BJ (cell line): ENCODE measurements around the gene VASN. TPM values are rescaled to one million over a fixed set of nuclear protein-coding genes. Genes with fewer than 3 reads are reported as not detected.
"Not testable (repeated sequence)": the region's sequence is repeated elsewhere in the genome, so short reads cannot be mapped to it uniquely, and the experiment has no call there.

Source experiments
- CTCF ChIA-PET: fragments of 350-600 bp; formaldehyde crosslinking; extraction: SDS; loops from one replicate; lab custom pipeline; 2021; ENCODE audit warnings: antibody characterized with exemption, inconsistent platforms; lab: Yijun Ruan, JAX
- POLR2A ChIA-PET: fragments of 300-600 bp; sonication (Branson Sonifier 250); formaldehyde crosslinking; extraction: SDS; loops from one replicate; lab custom pipeline; 2021; ENCODE audit warnings: antibody characterized with exemption; lab: Charles Lee
- DNase-seq: peaks from one replicate; pipeline ENCODE4 v3.0.0-alpha.2; 2011; ENCODE audit warnings: low read depth
- H3K27me3 ChIP-seq: 2 replicates; pipeline ENCODE4 v1.6.0; 2011; ENCODE audit warnings: low read length; ENCODE audit not compliant: control insufficient read depth, insufficient read depth
- H3K36me3 ChIP-seq: 2 replicates; pipeline ENCODE4 v1.5.1; 2011; ENCODE audit warnings: low read length; ENCODE audit not compliant: control insufficient read depth, insufficient read depth
- H3K4me3 ChIP-seq: 2 replicates; pipeline ENCODE4 v1.5.1; 2011; ENCODE audit warnings: low read depth, mild to moderate bottlenecking, control low read depth, low read length
- CTCF ChIP-seq: IDR thresholded peaks from 2 replicates; pipeline ENCODE4 v1.5.1; 2011; ENCODE audit warnings: low read depth, mild to moderate bottlenecking, control low read depth, inconsistent platforms, low read length, moderate library complexity; ENCODE audit not compliant: insufficient read depth
- polyA plus RNA-seq: library from polyadenylated mRNA; depleted of rRNA; stranded (reverse); fragments of >200 nt; gene quantifications from 2 replicates; pipeline ENCODE4 v1.2.3, GENCODE V29; 2011

VASN gene
- polyA plus RNA-seq, 1 experiment = 71.6 TPM

- no peaks in the 10 kb centered on the region for H3K27me3 ChIP-seq
- DNase-seq = no peak
- H3K4me3 ChIP-seq = no peak overlapping the region
- ChIA-PET POLR2A (interaction anchor here (1.0 kb wide), 2 partner anchors 18 to 19 kb away, joined by 3 read pairs; no protein-coding TSS in a partner anchor), CTCF (interaction anchor here (0.7 to 10.3 kb wide), 12 partner anchors 11 to 214 kb away, joined by 3 to 120 read pairs (median 4); partner anchors contain the start of genes PAM16 and VASN)
- no peak for TF ChIP-seq CTCF
- H3K36me3 ChIP-seq = peaks cover 5% of the 10 kb centered on the region
Observed at GRCh38 chr16:4392382-4393239, 21.0 kb downstream of the VASN start.

- DNase-seq = no peak
- H3K27me3 ChIP-seq = no peaks in the 10 kb centered on the region
- ChIA-PET CTCF (interaction anchor here (0.7 to 10.3 kb wide), 10 partner anchors 11 to 214 kb away, joined by 3 to 120 read pairs (median 6); partner anchors contain the start of gene VASN), POLR2A (interaction anchor here (1.0 kb wide), 1 partner anchor 17 kb away, joined by 3 read pairs; no protein-coding TSS in a partner anchor)
- no peak for TF ChIP-seq CTCF
- H3K4me3 ChIP-seq = no peak overlapping the region
- H3K36me3 ChIP-seq = peaks cover 5% of the 10 kb centered on the region
Observed at GRCh38 chr16:4393240-4393600, 21.6 kb downstream of the VASN start.

GRCh38 chr16:4393850-4394249 lies 22.2 kb downstream of the VASN start:
- H3K4me3 ChIP-seq, H3K36me3 ChIP-seq, H3K27me3 ChIP-seq, DNase-seq, POLR2A ChIA-PET: not testable (repeated sequence)
- CTCF ChIA-PET = interaction anchor here (1.2 to 10.3 kb wide), 8 partner anchors 10 to 140 kb away, joined by 3 to 120 read pairs (median 8); partner anchors contain the start of gene VASN

- no peak overlapping the region for H3K4me3 ChIP-seq
- no peak for DNase-seq
- peaks cover 2% of the 10 kb centered on the region; the same call in 1 of the 2 replicates for H3K36me3 ChIP-seq
- TF ChIP-seq CTCF = no peak
- POLR2A ChIA-PET = no interaction called here
- no peaks in the 10 kb centered on the region for H3K27me3 ChIP-seq
- CTCF ChIA-PET = interaction anchor here (1.0 to 10.3 kb wide), 5 partner anchors 9 to 46 kb away, joined by 3 to 120 read pairs (median 6); no protein-coding TSS in a partner anchor
Observed at GRCh38 chr16:4395055-4395726, 23.5 kb downstream of the VASN start.

- H3K27me3 ChIP-seq = no peaks in the 10 kb centered on the region
- TF ChIP-seq CTCF = no peak
- no peak for DNase-seq
- peaks cover 13% of the 10 kb centered on the region for H3K36me3 ChIP-seq
- ChIA-PET CTCF (interaction anchor here (0.9 to 12.3 kb wide), 3 partner anchors 39 to 146 kb away, joined by 3 to 205 read pairs (median 5); no protein-coding TSS in a partner anchor), POLR2A (interaction anchor here (0.7 kb wide), 1 partner anchor 498 kb away, joined by 4 read pairs; no protein-coding TSS in a partner anchor)
- H3K4me3 ChIP-seq = no peak overlapping the region
Observed at GRCh38 chr16:4399001-4399730, 27.5 kb downstream of the VASN start.
